Hepatocyte (in vitro differentiated cells): ENCODE data around the gene SMIM43. TPM values are rescaled to one million over a fixed set of nuclear protein-coding genes. Genes with fewer than 3 reads are reported as not detected.
A peak's percentile ranks its signal among the peaks of the same experiment; 100 is the strongest.

Source experiments
- DNase-seq: peaks from one replicate; pipeline ENCODE4 v3.0.0-alpha.2; 2016; ENCODE audit warnings: low spot score
- H2AFZ ChIP-seq: fragments of 200-600 bp; sonication (generic); 2 replicates; pipeline ENCODE4 v1.6.0; 2016; ENCODE audit warnings: antibody characterized with exemption, mild to moderate bottlenecking
- H3K27ac ChIP-seq: fragments of 200-600 bp; sonication (generic); 2 replicates; pipeline ENCODE4 v1.5.1; 2016; ENCODE audit warnings: mild to moderate bottlenecking
- H3K27me3 ChIP-seq: fragments of 200-600 bp; sonication (generic); 2 replicates; pipeline ENCODE4 v1.6.1; 2016
- H3K36me3 ChIP-seq: fragments of 200-600 bp; sonication (generic); replicated peaks from 2 replicates; pipeline ENCODE4 v1.5.1; 2016; ENCODE audit warnings: low read depth; ENCODE audit not compliant: insufficient read depth
- H3K4me1 ChIP-seq: fragments of 200-600 bp; sonication (generic); 2 replicates; pipeline ENCODE4 v1.5.1; 2016; ENCODE audit warnings: mild to moderate bottlenecking, moderate library complexity; ENCODE audit not compliant: insufficient read depth
- H3K4me2 ChIP-seq: fragments of 200-600 bp; sonication (generic); 2 replicates; pipeline ENCODE4 v1.6.0; 2016
- H3K4me3 ChIP-seq: fragments of 200-600 bp; sonication (generic); 2 replicates; pipeline ENCODE4 v1.5.1; 2016; ENCODE audit warnings: mild to moderate bottlenecking
- H3K79me2 ChIP-seq: fragments of 200-600 bp; sonication (generic); 2 replicates; pipeline ENCODE4 v1.6.0; 2017; ENCODE audit warnings: mild to moderate bottlenecking
- H3K9me2 ChIP-seq: fragments of 200-600 bp; sonication (generic); replicated peaks from 2 replicates; pipeline ENCODE4 v1.6.0; 2017; ENCODE audit warnings: mild to moderate bottlenecking; ENCODE audit not compliant: insufficient read depth
- H3K9me3 ChIP-seq: fragments of 200-600 bp; sonication (generic); 2 replicates; pipeline ENCODE4 v1.5.1; 2016; ENCODE audit warnings: low read depth, mild to moderate bottlenecking
- H4K20me1 ChIP-seq: fragments of 200-600 bp; sonication (generic); 2 replicates; pipeline ENCODE4 v1.6.0; 2016; ENCODE audit warnings: mild to moderate bottlenecking; ENCODE audit not compliant: insufficient read depth, poor library complexity, severe bottlenecking
- CTCF ChIP-seq: fragments of 200-600 bp; sonication (generic); IDR thresholded peaks from 2 replicates; pipeline ENCODE4 v1.5.1; 2016; ENCODE audit warnings: antibody characterized with exemption, mild to moderate bottlenecking; ENCODE audit not compliant: poor library complexity
- EZH2 ChIP-seq: fragments of 200-600 bp; sonication (generic); IDR thresholded peaks from 2 replicates; pipeline ENCODE4 v1.6.1; 2016; ENCODE audit warnings: antibody characterized with exemption, mild to moderate bottlenecking, borderline replicate concordance
- EZH2phosphoT487 ChIP-seq: fragments of 200-600 bp; sonication (generic); IDR thresholded peaks from one replicate; pipeline ENCODE4 v1.6.1; 2018; ENCODE audit warnings: antibody characterized with exemption, mild to moderate bottlenecking, low read depth, moderate library complexity; ENCODE audit not compliant: unreplicated experiment, severe bottlenecking
- WGBS: methylation state at CpG from one replicate; pipeline ENCODE4 v1.1.6; 2016; ENCODE audit warnings: low lambda C conversion rate; ENCODE audit errors: missing lambda C conversion rate; 5-methylcytosine and 5-hydroxymethylcytosine counted together
- polyA plus RNA-seq: library from polyadenylated mRNA; unstranded; fragments of >200 nt; fragmentation: Nextera tagmentation; extraction: Ambion mirVana; gene quantifications from 2 replicates; pipeline ENCODE4 v1.2.1, GENCODE V29; 2016
- total RNA-seq: library from RNA; depleted of rRNA; stranded (reverse); fragments of >200 nt; gene quantifications from 2 replicates; pipeline ENCODE4 v1.2.3, GENCODE V29; 2014

Gene SMIM43
- total and polyA plus RNA-seq, 2 experiments from 2014 or later: 0.95 TPM; not detected in 1

- peaks cover 15% of the 10 kb centered on the region for H3K79me2 ChIP-seq
- TF ChIP-seq EZH2phosphoT487 (no peak), EZH2 (no peak), CTCF (no peak)
- no peaks in the 10 kb centered on the region for H3K9me2 ChIP-seq
- no peaks in the 10 kb centered on the region for H3K27me3 ChIP-seq
- no peak overlapping the region for H3K4me3 ChIP-seq
- H3K36me3 ChIP-seq: no peaks in the 10 kb centered on the region
- H4K20me1 ChIP-seq: no peaks in the 10 kb centered on the region
- 82% methylated on average over 3 of the region's 3 CpGs for WGBS
- peak overlapping the region; percentile 94 for H3K27ac ChIP-seq
- peaks cover 11% of the 10 kb centered on the region for H3K4me1 ChIP-seq
- peak overlapping the region; percentile 92 for H2AFZ ChIP-seq
- DNase-seq: no peak
- no peaks in the 10 kb centered on the region for H3K9me3 ChIP-seq
- peak overlapping the region; percentile 77 for H3K4me2 ChIP-seq
These were observed 35.0 kb upstream of the SMIM43 start for GRCh38 chr4:121799867-121800501.

GRCh38 chr4:121799208-121799823 is 34.4 kb upstream of the SMIM43 start:
- DNase-seq: peak; percentile 13
- Histone ChIP-seq H3K4me1 (peaks cover 11% of the 10 kb centered on the region), H3K4me3 (no peak overlapping the region), H3K36me3 (no peaks in the 10 kb centered on the region), H3K9me2 (no peaks in the 10 kb centered on the region), H3K27me3 (no peaks in the 10 kb centered on the region), H3K4me2 (peak overlapping the region; percentile 28), H2AFZ (no peak overlapping the region), H4K20me1 (no peaks in the 10 kb centered on the region), H3K27ac (peak overlapping the region; percentile 94), H3K9me3 (no peaks in the 10 kb centered on the region), H3K79me2 (peaks cover 15% of the 10 kb centered on the region)
- TF ChIP-seq CTCF (no peak), EZH2phosphoT487 (no peak), EZH2 (no peak)
- 82% methylated on average over 2 of the region's 2 CpGs for WGBS

- H4K20me1 ChIP-seq: no peaks in the 10 kb centered on the region
- no peaks in the 10 kb centered on the region for H3K9me2 ChIP-seq
- H3K4me3 ChIP-seq: no peak overlapping the region
- DNase-seq: no peak
- H3K4me2 ChIP-seq: no peak overlapping the region
- peaks cover 11% of the 10 kb centered on the region for H3K4me1 ChIP-seq
- H3K27ac ChIP-seq: no peak overlapping the region
- TF ChIP-seq EZH2 (no peak), EZH2phosphoT487 (no peak)
- H2AFZ ChIP-seq: no peak overlapping the region
- H3K27me3 ChIP-seq: no peaks in the 10 kb centered on the region
- no peaks in the 10 kb centered on the region for H3K9me3 ChIP-seq
- H3K79me2 ChIP-seq: no peaks in the 10 kb centered on the region
- no peaks in the 10 kb centered on the region for H3K36me3 ChIP-seq
These were observed 31.3 kb upstream of the SMIM43 start for GRCh38 chr4:121796283-121796682.

- no peak overlapping the region for H2AFZ ChIP-seq
- WGBS: 65% methylated on average over 5 of the region's 5 CpGs
- no peak overlapping the region for H3K4me2 ChIP-seq
- peaks cover 4% of the 10 kb centered on the region for H3K4me1 ChIP-seq
- no peaks in the 10 kb centered on the region for H3K27me3 ChIP-seq
- no peak overlapping the region for H3K4me3 ChIP-seq
- peak overlapping the region; percentile 27 for H3K27ac ChIP-seq
- H3K9me2 ChIP-seq: no peaks in the 10 kb centered on the region
- peak; percentile 20 for DNase-seq
- no peaks in the 10 kb centered on the region for H4K20me1 ChIP-seq
- TF ChIP-seq EZH2phosphoT487 (no peak), CTCF (no peak), EZH2 (no peak)
- no peaks in the 10 kb centered on the region for H3K36me3 ChIP-seq
- H3K9me3 ChIP-seq: no peaks in the 10 kb centered on the region
- no peaks in the 10 kb centered on the region for H3K79me2 ChIP-seq
These were observed 29.7 kb upstream of the SMIM43 start for GRCh38 chr4:121794505-121795188.
